NCI-H460 (cell line): Measurements from ENCODE around the gene EIF2AK2. TPM values are rescaled to one million over a fixed set of nuclear protein-coding genes. Genes with fewer than 3 reads are reported as not detected.
A peak's percentile ranks its signal among the peaks of the same experiment; 100 is the strongest.

Experiments used
- DNase-seq: peaks from one replicate; pipeline ENCODE4 v3.0.0-alpha.2; 2016; ENCODE audit warnings: low read depth; ENCODE audit errors: extremely low read depth
- total RNA-seq: library from RNA; depleted of rRNA; stranded (reverse); fragments of >200 nt; shearing (Covaris generic); gene quantifications from 2 replicates; pipeline ENCODE4 v1.2.3, GENCODE V29; 2014

EIF2AK2 gene
- total RNA-seq, 1 experiment from 2014 or later: 31.8 TPM

- DNase-seq: no peak
Observed at GRCh38 chr2:37105150-37105549, 51.6 kb downstream of the EIF2AK2 start.

- no peak for DNase-seq
Observed at GRCh38 chr2:37104178-37104577, 52.6 kb downstream of the EIF2AK2 start.

GRCh38 chr2:37102588-37102987 lies 54.2 kb downstream of the EIF2AK2 start:
- DNase-seq: no peak

GRCh38 chr2:37100054-37100453 lies 56.7 kb downstream of the EIF2AK2 start:
- no peak for DNase-seq

- no peak for DNase-seq
Observed at GRCh38 chr2:37098416-37099118, 58.2 kb downstream of the EIF2AK2 start.

- DNase-seq: no peak
Observed at GRCh38 chr2:37096568-37096967, 60.2 kb downstream of the EIF2AK2 start.

- no peak for DNase-seq
Observed at GRCh38 chr2:37091873-37092272, 64.9 kb downstream of the EIF2AK2 start.

GRCh38 chr2:37090019-37090477 lies 66.7 kb downstream of the EIF2AK2 start:
- DNase-seq: no peak

- DNase-seq: no peak
Observed at GRCh38 chr2:37085731-37086147, 71.0 kb downstream of the EIF2AK2 start.

GRCh38 chr2:37084797-37085196 lies 72.0 kb downstream of the EIF2AK2 start:
- no peak for DNase-seq

GRCh38 chr2:37083873-37084794 lies 72.6 kb downstream of the EIF2AK2 start, which contains the start of the genes GPATCH11 and HEATR5B:
GPATCH11 (plus strand) TSS chr2:37084518; CDS start chr2:37088382, 3,864 bp downstream.
HEATR5B (minus strand) TSS chr2:37084372; CDS start chr2:37083414, 958 bp downstream.
- peak; percentile 97 for DNase-seq

- DNase-seq: no peak
Observed at GRCh38 chr2:37080689-37081088, 76.1 kb downstream of the EIF2AK2 start.

- DNase-seq: no peak
Observed at GRCh38 chr2:37080266-37080665, 76.5 kb downstream of the EIF2AK2 start.

- no peak for DNase-seq
Observed at GRCh38 chr2:37070931-37071330, 85.8 kb downstream of the EIF2AK2 start.

- no peak for DNase-seq
Observed at GRCh38 chr2:37068686-37069085, 88.1 kb downstream of the EIF2AK2 start.

- DNase-seq: no peak
Observed at GRCh38 chr2:37061776-37062175, 95.0 kb downstream of the EIF2AK2 start.

GRCh38 chr2:37061013-37061711 lies 95.6 kb downstream of the EIF2AK2 start:
- no peak for DNase-seq

GRCh38 chr2:37060446-37060845 lies 96.3 kb downstream of the EIF2AK2 start:
- DNase-seq: no peak

GRCh38 chr2:37059841-37060240 lies 96.9 kb downstream of the EIF2AK2 start:
- no peak for DNase-seq

GRCh38 chr2:37052600-37053332 lies 104.0 kb downstream of the EIF2AK2 start:
- DNase-seq: no peak
